CD4-positive, CD25-positive, alpha-beta regulatory T cell (primary cell): ENCODE results near the gene ALKBH1. TPM values are rescaled to one million over a fixed set of nuclear protein-coding genes. Genes with fewer than 3 reads are reported as not detected.

Experiments used
- ATAC-seq, 2 donors: fragments of 150-1000 bp; cut with Tn5 transposase; one replicate each; pipeline ENCODE4 v1.10.0; 2021; ENCODE audit warnings: low read depth in 2 of 2, moderate number of reproducible peaks in 2 of 2, moderate library complexity in 1 of 2
- DNase-seq, 3 donors: peaks; one replicate each; pipeline versions ENCODE4 v3.0.0 to v3.0.0-alpha.2; 2012 to 2022; ENCODE audit warnings: mixed read lengths in 1 of 3
- H3K27ac ChIP-seq: one replicate; pipeline ENCODE4 v1.7.0; 2013; ENCODE audit warnings: mild to moderate bottlenecking, low read length; ENCODE audit not compliant: insufficient read depth, poor library complexity, severe bottlenecking
- H3K27me3 ChIP-seq: one replicate; pipeline ENCODE4 v1.7.0; 2013; ENCODE audit warnings: low read length; ENCODE audit not compliant: control insufficient read depth, insufficient read depth
- H3K36me3 ChIP-seq: one replicate; pipeline ENCODE4 v1.7.0; 2013; ENCODE audit warnings: mild to moderate bottlenecking, low read length, moderate library complexity; ENCODE audit not compliant: control insufficient read depth, insufficient read depth
- H3K4me1 ChIP-seq: 2 replicates; pipeline ENCODE4 v1.7.0; 2013; ENCODE audit warnings: mild to moderate bottlenecking, low read length; ENCODE audit not compliant: insufficient read depth, control insufficient read depth, poor library complexity, severe bottlenecking
- H3K4me3 ChIP-seq: one replicate; pipeline ENCODE4 v1.7.0; 2013; ENCODE audit warnings: low read depth, mild to moderate bottlenecking, low read length, moderate library complexity
- H3K9me3 ChIP-seq, 2 experiments: 1 replicate in 1 of 2; 2 replicates in 1 of 2; pipeline ENCODE4 v1.7.0; 2013; ENCODE audit warnings: low read length in 2 of 2, mild to moderate bottlenecking in 1 of 2, moderate library complexity in 1 of 2; ENCODE audit not compliant: control insufficient read depth in 2 of 2
- H3K27ac Mint-ChIP-seq, 3 donors: one replicate each; pipeline ENCODE4 v1.8.0; 2020 to 2022; ENCODE audit warnings: mild to moderate bottlenecking in 3 of 3, mixed read lengths in 3 of 3, moderate library complexity in 2 of 3
- H3K27me3 Mint-ChIP-seq: one replicate; pipeline ENCODE4 v1.8.0; 2022; ENCODE audit warnings: mild to moderate bottlenecking, mixed read lengths
- H3K36me3 Mint-ChIP-seq: one replicate; pipeline ENCODE4 v1.8.0; 2020; ENCODE audit warnings: mixed read lengths
- H3K4me1 Mint-ChIP-seq, 4 donors: one replicate each; pipeline ENCODE4 v1.8.0; 2020 to 2022; ENCODE audit warnings: mixed read lengths in 4 of 4, mild to moderate bottlenecking in 1 of 4
- H3K4me3 Mint-ChIP-seq, 4 donors: one replicate each; pipeline ENCODE4 v1.8.0; 2020 to 2022; ENCODE audit warnings: mild to moderate bottlenecking in 4 of 4, mixed read lengths in 4 of 4, moderate library complexity in 3 of 4
- H3K9me3 Mint-ChIP-seq, 7 donors: one replicate each; pipeline ENCODE4 v1.8.0; 2020 to 2022; ENCODE audit warnings: mixed read lengths in 7 of 7, mild to moderate bottlenecking in 3 of 7, moderate library complexity in 2 of 7
- polyA plus RNA-seq, 4 donors: library from polyadenylated mRNA; unstranded; fragments of 300-500 nt; fragmentation: Illumina TruSeq; gene quantifications; one replicate each; pipeline ENCODE4 v1.2.3, GENCODE V29; 2021
- total RNA-seq: library from RNA; stranded (reverse); gene quantifications from one replicate; pipeline ENCODE4 v1.2.3, GENCODE V29; 2022

ALKBH1 gene
- total and polyA plus RNA-seq, 5 donors from 2014 or later = 7.2 to 10.1 (median 9.2) TPM

- H3K27me3 Mint-ChIP-seq = no peaks in the 10 kb centered on the region
- no peak overlapping the region for H3K27ac ChIP-seq
- H3K4me1 Mint-ChIP-seq = peaks cover 34 to 63% (median 38%) of the 10 kb centered on the region in 4 donors
These were observed 1.6 kb upstream of the ALKBH1 start for GRCh38 chr14:77709412-77709811.

GRCh38 chr14:77708749-77709148, 926 bp upstream of the ALKBH1 start:
- H3K36me3 Mint-ChIP-seq = peaks cover 18% of the 10 kb centered on the region
- H3K4me3 Mint-ChIP-seq = peak overlapping the region; percentile 93 to 100 (median 96)
- Histone ChIP-seq H3K4me1 (peaks cover 36% of the 10 kb centered on the region), H3K9me3 (no peaks in the 10 kb centered on the region), H3K27me3 (no peaks in the 10 kb centered on the region), H3K27ac (no peak overlapping the region), H3K4me3 (peak overlapping the region; percentile 96), H3K36me3 (peaks cover 47% of the 10 kb centered on the region)
- no peaks in the 10 kb centered on the region for H3K9me3 Mint-ChIP-seq
- DNase-seq = no peak
- H3K27ac Mint-ChIP-seq = peak overlapping the region; percentile 91 to 99 (median 91)
- H3K4me1 Mint-ChIP-seq = peaks cover 34 to 65% (median 38%) of the 10 kb centered on the region in 4 donors
- H3K27me3 Mint-ChIP-seq = no peaks in the 10 kb centered on the region
- no peak for ATAC-seq

More at GRCh38 chr14:77709412-77709811, 1.6 kb upstream of the ALKBH1 start:
- no peaks in the 10 kb centered on the region for H3K27me3 ChIP-seq
- Mint-ChIP-seq H3K27ac (peak overlapping the region in 1 of 3 donors; percentile 50), H3K9me3 (no peaks in the 10 kb centered on the region), H3K4me3 (peak overlapping the region; percentile 93 to 100 (median 96)), H3K36me3 (peaks cover 14% of the 10 kb centered on the region)
- no peaks in the 10 kb centered on the region for H3K9me3 ChIP-seq
- DNase-seq = no peak
- peak overlapping the region; percentile 96 for H3K4me3 ChIP-seq
- H3K4me1 ChIP-seq = peaks cover 36% of the 10 kb centered on the region
- no peak for ATAC-seq
- peaks cover 46% of the 10 kb centered on the region for H3K36me3 ChIP-seq

GRCh38 chr14:77707355-77707723, 484 bp downstream of the ALKBH1 start:
- Mint-ChIP-seq H3K27ac (peak overlapping the region; percentile 91 to 99 (median 91)), H3K27me3 (no peaks in the 10 kb centered on the region), H3K4me1 (peaks cover 27 to 57% (median 36%) of the 10 kb centered on the region in 4 donors), H3K36me3 (peaks cover 14% of the 10 kb centered on the region), H3K9me3 (no peaks in the 10 kb centered on the region), H3K4me3 (peak overlapping the region; percentile 93 to 100 (median 96))
- Histone ChIP-seq H3K4me3 (peak overlapping the region; percentile 96), H3K36me3 (peaks cover 46% of the 10 kb centered on the region), H3K27ac (peak overlapping the region; percentile 73), H3K4me1 (peaks cover 36% of the 10 kb centered on the region), H3K27me3 (no peaks in the 10 kb centered on the region), H3K9me3 (no peaks in the 10 kb centered on the region)
- ATAC-seq (peak; percentile 6 to 12), DNase-seq (peak in 1 of 3 donors; percentile 40)

GRCh38 chr14:77691259-77691658, 16.6 kb downstream of the ALKBH1 start:
- H3K4me1 Mint-ChIP-seq = peaks cover 0 to 16% (median 3%) of the 10 kb centered on the region in 4 donors
- peaks cover 60% of the 10 kb centered on the region for H3K36me3 Mint-ChIP-seq
- ATAC-seq (no peak), DNase-seq (no peak)
- Histone ChIP-seq H3K4me1 (no peaks in the 10 kb centered on the region), H3K36me3 (peaks cover 68% of the 10 kb centered on the region), H3K27me3 (no peaks in the 10 kb centered on the region), H3K9me3 (no peaks in the 10 kb centered on the region), H3K27ac (no peak overlapping the region), H3K4me3 (no peak overlapping the region)
- no peaks in the 10 kb centered on the region for H3K9me3 Mint-ChIP-seq
- H3K27ac Mint-ChIP-seq = no peak overlapping the region
- no peak overlapping the region for H3K4me3 Mint-ChIP-seq
- H3K27me3 Mint-ChIP-seq = no peaks in the 10 kb centered on the region

- no peak overlapping the region for H3K4me3 Mint-ChIP-seq
These were observed 25.7 kb downstream of the ALKBH1 start for GRCh38 chr14:77682158-77682553.

GRCh38 chr14:77681196-77682157, 26.3 kb downstream of the ALKBH1 start:
- ATAC-seq = no peak
- H3K4me3 Mint-ChIP-seq = no peak overlapping the region
- Histone ChIP-seq H3K9me3 (no peaks in the 10 kb centered on the region), H3K4me3 (no peak overlapping the region), H3K27ac (no peak overlapping the region), H3K27me3 (no peaks in the 10 kb centered on the region), H3K4me1 (no peaks in the 10 kb centered on the region), H3K36me3 (peaks cover 34% of the 10 kb centered on the region)
- H3K9me3 Mint-ChIP-seq = no peaks in the 10 kb centered on the region
- no peak for DNase-seq
- peak overlapping the region in 1 of 3 donors; percentile 88 for H3K27ac Mint-ChIP-seq
- H3K36me3 Mint-ChIP-seq = peaks cover 36% of the 10 kb centered on the region
- no peaks in the 10 kb centered on the region for H3K27me3 Mint-ChIP-seq
- H3K4me1 Mint-ChIP-seq = peaks cover 0 to 4% (median 1%) of the 10 kb centered on the region in 4 donors

More at GRCh38 chr14:77682158-77682553, 25.7 kb downstream of the ALKBH1 start:
- Histone ChIP-seq H3K4me3 (no peak overlapping the region), H3K36me3 (peaks cover 37% of the 10 kb centered on the region), H3K9me3 (no peaks in the 10 kb centered on the region), H3K4me1 (no peaks in the 10 kb centered on the region), H3K27me3 (no peaks in the 10 kb centered on the region), H3K27ac (no peak overlapping the region)
- H3K4me1 Mint-ChIP-seq = peaks cover 0 to 5% (median 3%) of the 10 kb centered on the region in 4 donors
- DNase-seq (no peak), ATAC-seq (no peak)
- no peaks in the 10 kb centered on the region for H3K27me3 Mint-ChIP-seq
- H3K27ac Mint-ChIP-seq = no peak overlapping the region
- H3K36me3 Mint-ChIP-seq = peaks cover 41% of the 10 kb centered on the region
- H3K9me3 Mint-ChIP-seq = no peaks in the 10 kb centered on the region

GRCh38 chr14:77674931-77675330, 32.9 kb downstream of the ALKBH1 start:
- Mint-ChIP-seq H3K4me1 (peaks cover 0 to 4% (median 2%) of the 10 kb centered on the region in 4 donors), H3K27ac (no peak overlapping the region), H3K4me3 (no peak overlapping the region), H3K9me3 (no peaks in the 10 kb centered on the region), H3K36me3 (peaks cover 52% of the 10 kb centered on the region), H3K27me3 (no peaks in the 10 kb centered on the region)
- Histone ChIP-seq H3K4me3 (no peak overlapping the region), H3K36me3 (peaks cover 62% of the 10 kb centered on the region), H3K9me3 (no peaks in the 10 kb centered on the region), H3K27me3 (no peaks in the 10 kb centered on the region), H3K4me1 (no peaks in the 10 kb centered on the region), H3K27ac (no peak overlapping the region)
- ATAC-seq (no peak), DNase-seq (no peak)
